RWPE2 (cell line): ENCODE measurements around the gene HERPUD2.
A peak's percentile ranks its signal among the peaks of the same experiment; 100 is the strongest.
"Not testable (repeated sequence)": the region's sequence is repeated elsewhere in the genome, so short reads cannot be mapped to it uniquely, and the experiment has no call there.

Source experiments
- ATAC-seq: fragments of 200-7000 bp; cut with Tn5 transposase; 3 replicates; pipeline ENCODE4 v1.9.1; 2021; ENCODE audit warnings: low read depth
- DNase-seq: peaks from one replicate; pipeline ENCODE4 v3.0.0-alpha.2; 2020; ENCODE audit warnings: low spot score
- H3K27ac ChIP-seq: fragments of 450-650 bp; 2 replicates; pipeline ENCODE4 v1.5.1; 2017; ENCODE audit warnings: mild to moderate bottlenecking; ENCODE audit not compliant: poor library complexity, severe bottlenecking
- H3K27me3 ChIP-seq: fragments of 250-450 bp; sonication (Bioruptor Pico); 2 replicates; pipeline ENCODE4 v1.5.1; 2021; ENCODE audit warnings: mild to moderate bottlenecking, moderate library complexity; ENCODE audit not compliant: insufficient read depth, poor library complexity, severe bottlenecking
- H3K36me3 ChIP-seq: fragments of 250-450 bp; sonication (Bioruptor Pico); 2 replicates; pipeline ENCODE4 v1.5.1; 2020; ENCODE audit warnings: low read depth, mild to moderate bottlenecking, moderate library complexity
- H3K4me1 ChIP-seq: fragments of 250-450 bp; sonication (Bioruptor Pico); 2 replicates; pipeline ENCODE4 v1.5.1; 2021; ENCODE audit warnings: mild to moderate bottlenecking, moderate library complexity; ENCODE audit not compliant: insufficient read depth, poor library complexity, severe bottlenecking
- H3K4me3 ChIP-seq: fragments of 250-450 bp; sonication (Bioruptor Pico); 2 replicates; pipeline ENCODE4 v1.5.1; 2021; ENCODE audit warnings: mild to moderate bottlenecking, moderate library complexity; ENCODE audit not compliant: severe bottlenecking
- H3K9me3 ChIP-seq: fragments of 250-450 bp; sonication (Bioruptor Pico); 2 replicates; pipeline ENCODE4 v1.5.1; 2021; ENCODE audit warnings: mild to moderate bottlenecking, moderate library complexity; ENCODE audit not compliant: severe bottlenecking
- TF ChIP-seq, protein P1 (sequence below): fragments of 450-650 bp; IDR thresholded peaks from one replicate; pipeline ENCODE4 v1.5.1; 2017; ENCODE audit warnings: mild to moderate bottlenecking, moderate library complexity; ENCODE audit not compliant: poor library complexity, severe bottlenecking

Gene HERPUD2

DNA sequence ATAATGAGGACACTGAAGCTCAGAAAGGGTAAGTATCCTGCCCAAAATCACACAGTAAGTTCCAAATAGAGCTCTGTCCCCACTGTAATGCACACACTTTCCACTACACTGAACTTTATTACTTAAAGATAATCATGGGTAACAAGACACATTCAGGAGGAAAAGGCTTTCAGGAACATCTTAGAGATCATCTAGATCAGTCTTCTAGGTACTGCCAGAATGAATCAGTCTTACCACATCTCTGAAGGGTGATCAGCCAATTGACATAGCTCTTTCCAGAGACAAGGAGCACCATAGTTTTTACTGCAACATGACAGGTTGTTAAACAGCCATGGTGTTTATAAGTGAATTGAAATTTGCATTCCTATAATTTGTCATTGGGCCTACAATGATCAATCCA, 5.4 kb upstream of the HERPUD2 start:
- DNase-seq, result no peak
- no peak for ATAC-seq
- Histone ChIP-seq H3K36me3 (0 out of 2 replicates have a peak, but pooled peaks cover 9% of the 10 kb centered on the region), H3K27me3 (no peaks in the 10 kb centered on the region), H3K4me3 (no peak overlapping the region), H3K27ac (no peak overlapping the region), H3K9me3 (no peaks in the 10 kb centered on the region), H3K4me1 (peaks cover 14% of the 10 kb centered on the region)
- TF ChIP-seq, protein P1, sequence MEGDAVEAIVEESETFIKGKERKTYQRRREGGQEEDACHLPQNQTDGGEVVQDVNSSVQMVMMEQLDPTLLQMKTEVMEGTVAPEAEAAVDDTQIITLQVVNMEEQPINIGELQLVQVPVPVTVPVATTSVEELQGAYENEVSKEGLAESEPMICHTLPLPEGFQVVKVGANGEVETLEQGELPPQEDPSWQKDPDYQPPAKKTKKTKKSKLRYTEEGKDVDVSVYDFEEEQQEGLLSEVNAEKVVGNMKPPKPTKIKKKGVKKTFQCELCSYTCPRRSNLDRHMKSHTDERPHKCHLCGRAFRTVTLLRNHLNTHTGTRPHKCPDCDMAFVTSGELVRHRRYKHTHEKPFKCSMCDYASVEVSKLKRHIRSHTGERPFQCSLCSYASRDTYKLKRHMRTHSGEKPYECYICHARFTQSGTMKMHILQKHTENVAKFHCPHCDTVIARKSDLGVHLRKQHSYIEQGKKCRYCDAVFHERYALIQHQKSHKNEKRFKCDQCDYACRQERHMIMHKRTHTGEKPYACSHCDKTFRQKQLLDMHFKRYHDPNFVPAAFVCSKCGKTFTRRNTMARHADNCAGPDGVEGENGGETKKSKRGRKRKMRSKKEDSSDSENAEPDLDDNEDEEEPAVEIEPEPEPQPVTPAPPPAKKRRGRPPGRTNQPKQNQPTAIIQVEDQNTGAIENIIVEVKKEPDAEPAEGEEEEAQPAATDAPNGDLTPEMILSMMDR, result no peak

DNA sequence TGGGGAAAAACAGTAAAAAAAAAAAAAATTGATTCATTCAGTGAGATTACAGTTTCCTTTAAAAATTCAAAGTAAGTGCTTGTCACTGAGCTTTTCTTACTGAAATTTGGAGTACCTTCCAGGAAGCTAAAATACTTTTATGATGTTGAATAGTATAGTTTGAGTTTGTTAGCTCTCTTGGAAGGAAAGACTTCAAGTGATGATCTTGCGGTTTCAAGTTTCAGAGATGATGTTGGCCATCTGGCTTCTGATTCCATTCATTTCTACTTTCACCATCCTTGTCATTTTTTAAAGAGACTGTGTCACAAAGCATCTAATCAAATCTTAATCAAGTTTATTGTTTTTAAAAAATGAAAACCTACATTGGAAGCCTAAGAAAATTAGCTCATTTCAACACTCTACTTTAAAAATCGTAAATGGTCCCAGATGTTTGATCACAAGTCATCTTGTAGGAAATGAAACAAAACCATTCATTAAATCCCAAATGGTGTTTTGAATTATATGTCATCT, 4.9 kb upstream of the HERPUD2 start:
- DNase-seq, result no peak
- 0 out of 2 replicates have a peak, but pooled peaks cover 9% of the 10 kb centered on the region for H3K36me3 ChIP-seq
- no peak overlapping the region for H3K4me3 ChIP-seq
- no peak for ATAC-seq
- H3K27ac ChIP-seq, result no peak overlapping the region
- peaks cover 14% of the 10 kb centered on the region for H3K4me1 ChIP-seq
- H3K9me3 ChIP-seq, result no peaks in the 10 kb centered on the region
- no peaks in the 10 kb centered on the region for H3K27me3 ChIP-seq
- TF ChIP-seq, protein P1, result no peak

DNA sequence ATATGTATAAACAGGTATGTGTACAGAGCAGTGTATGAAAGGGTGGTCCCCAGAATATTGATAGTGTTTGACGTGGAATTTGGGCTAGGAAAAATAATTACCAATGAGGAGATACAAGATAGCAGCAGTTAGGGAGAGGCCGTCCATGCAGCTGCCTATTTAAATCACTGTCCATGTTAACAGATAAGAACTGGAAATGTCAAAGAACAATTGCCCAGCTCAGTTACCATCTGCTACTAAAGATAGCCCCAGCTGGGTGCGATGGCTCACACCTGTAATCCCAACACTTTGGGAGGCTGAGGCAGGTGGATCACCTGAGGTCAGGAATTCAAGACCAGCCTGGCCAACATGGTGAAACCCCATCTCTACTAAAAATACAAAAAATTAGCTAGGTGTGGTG, 3.4 kb upstream of the HERPUD2 start:
- H3K4me3 ChIP-seq, DNase-seq, H3K27me3 ChIP-seq, H3K9me3 ChIP-seq, H3K36me3 ChIP-seq, ATAC-seq: not testable (repeated sequence)
- H3K4me1 ChIP-seq, result peaks cover 14% of the 10 kb centered on the region
- H3K27ac ChIP-seq, result peak overlapping the region; percentile 68

GRCh38 chr7:35697414-35698175, 2.7 kb upstream of the HERPUD2 start:
- H3K27ac ChIP-seq, result peak overlapping the region; percentile 68
- H3K9me3 ChIP-seq, result no peaks in the 10 kb centered on the region
- H3K4me1 ChIP-seq, result peaks cover 20% of the 10 kb centered on the region
- H3K4me3 ChIP-seq, result no peak overlapping the region
- H3K27me3 ChIP-seq, result no peaks in the 10 kb centered on the region
- TF ChIP-seq, protein P1, result no peak
- ATAC-seq (peak; percentile 48), DNase-seq (no peak)
- H3K36me3 ChIP-seq, result peaks cover 15% of the 10 kb centered on the region

- H3K4me1 ChIP-seq, result peaks cover 33% of the 10 kb centered on the region
- peak overlapping the region; percentile 47 for H3K4me3 ChIP-seq
- no peaks in the 10 kb centered on the region for H3K27me3 ChIP-seq
- peak overlapping the region; percentile 68 for H3K27ac ChIP-seq
- H3K9me3 ChIP-seq, result no peaks in the 10 kb centered on the region
- TF ChIP-seq, protein P1, result no peak
- ATAC-seq (no peak), DNase-seq (no peak)
- peaks cover 16% of the 10 kb centered on the region for H3K36me3 ChIP-seq
Observed at GRCh38 chr7:35695987-35696386, 1.1 kb upstream of the HERPUD2 start.
